WERI-Rb-1 (cell line): ENCODE measurements around the gene MPPE1.

Experiments used
- DNase-seq: peaks from one replicate; pipeline ENCODE4 v3.0.0-alpha.2; 2020
- H3K27ac ChIP-seq: fragments of 250-450 bp; sonication (Bioruptor Pico); 2 replicates; pipeline ENCODE4 v1.5.1; 2020; ENCODE audit warnings: mild to moderate bottlenecking, moderate library complexity
- H3K27me3 ChIP-seq: fragments of 250-450 bp; sonication (Bioruptor Pico); 2 replicates; pipeline ENCODE4 v1.5.1; 2021; ENCODE audit warnings: mild to moderate bottlenecking, low read depth, moderate library complexity; ENCODE audit not compliant: insufficient read depth, severe bottlenecking
- H3K36me3 ChIP-seq: fragments of 250-450 bp; sonication (Bioruptor Pico); 2 replicates; pipeline ENCODE4 v1.5.1; 2020; ENCODE audit warnings: mild to moderate bottlenecking, moderate library complexity
- H3K4me3 ChIP-seq: 2 replicates; pipeline ENCODE4 v1.5.1; 2011; ENCODE audit warnings: low read depth, mild to moderate bottlenecking, control low read depth, low read length
- H3K9me3 ChIP-seq: fragments of 250-450 bp; sonication (Bioruptor Pico); 2 replicates; pipeline ENCODE4 v1.5.1; 2021; ENCODE audit warnings: mild to moderate bottlenecking, moderate library complexity; ENCODE audit not compliant: severe bottlenecking
- CTCF ChIP-seq: IDR thresholded peaks from 2 replicates; pipeline ENCODE4 v1.5.1; 2011; ENCODE audit warnings: low read depth, mild to moderate bottlenecking, control low read depth, inconsistent platforms, low read length

Gene MPPE1

GRCh38 chr18:11872479-11873136 lies 35.5 kb downstream of the MPPE1 start:
- H3K27ac ChIP-seq: no peak overlapping the region
- H3K4me3 ChIP-seq: no peak overlapping the region
- H3K36me3 ChIP-seq: no peaks in the 10 kb centered on the region
- peaks cover 7% of the 10 kb centered on the region for H3K9me3 ChIP-seq
- no peaks in the 10 kb centered on the region for H3K27me3 ChIP-seq
- TF ChIP-seq CTCF: peak; percentile 35; the same call in 1 of the 2 replicates
- no peak for DNase-seq

- no peaks in the 10 kb centered on the region for H3K27me3 ChIP-seq
- no peak for DNase-seq
- no peak overlapping the region for H3K4me3 ChIP-seq
- H3K36me3 ChIP-seq: no peaks in the 10 kb centered on the region
- peaks cover 7% of the 10 kb centered on the region for H3K9me3 ChIP-seq
- no peak for TF ChIP-seq CTCF
- no peak overlapping the region for H3K27ac ChIP-seq
These were observed 36.6 kb downstream of the MPPE1 start for GRCh38 chr18:11871501-11871900.

GRCh38 chr18:11868230-11868629 lies 39.9 kb downstream of the MPPE1 start:
- no peak for DNase-seq
- H3K36me3 ChIP-seq: no peaks in the 10 kb centered on the region
- H3K27ac ChIP-seq: no peak overlapping the region
- TF ChIP-seq CTCF: no peak
- no peak overlapping the region for H3K4me3 ChIP-seq
- H3K27me3 ChIP-seq: no peaks in the 10 kb centered on the region
- H3K9me3 ChIP-seq: no peaks in the 10 kb centered on the region

- peak overlapping the region; percentile 19 for H3K4me3 ChIP-seq
- no peak for TF ChIP-seq CTCF
- H3K27ac ChIP-seq: no peak overlapping the region
- no peaks in the 10 kb centered on the region for H3K36me3 ChIP-seq
- H3K27me3 ChIP-seq: no peaks in the 10 kb centered on the region
- DNase-seq: no peak
- no peaks in the 10 kb centered on the region for H3K9me3 ChIP-seq
These were observed 41.4 kb downstream of the MPPE1 start for GRCh38 chr18:11866764-11867163.

GRCh38 chr18:11866329-11866728 lies 41.8 kb downstream of the MPPE1 start:
- no peaks in the 10 kb centered on the region for H3K27me3 ChIP-seq

More at GRCh38 chr18:11866329-11866728, 41.8 kb downstream of the MPPE1 start:
- no peaks in the 10 kb centered on the region for H3K36me3 ChIP-seq
- H3K27ac ChIP-seq: no peak overlapping the region
- peak overlapping the region; percentile 19 for H3K4me3 ChIP-seq
- DNase-seq: peak; percentile 34
- H3K9me3 ChIP-seq: no peaks in the 10 kb centered on the region
- no peak for TF ChIP-seq CTCF
